Tibial nerve (tissue), 3 donors: Measurements from ENCODE around the gene XG.

Experiments
- CTCF ChIP-seq, 5 experiments: fragments of 200-600 bp in 3 of 5; fragments of 450-650 bp in 2 of 5; sonication (generic) in 3 of 5; IDR thresholded peaks; one replicate each; pipeline ENCODE4 v1.5.1; 2016 to 2019; ENCODE audit warnings: antibody characterized with exemption in 5 of 5, mild to moderate bottlenecking in 3 of 5, moderate library complexity in 2 of 5
- POLR2A ChIP-seq, 2 donors: fragments of 450-650 bp; IDR thresholded peaks; one replicate each; pipeline ENCODE4 v1.6.1; 2017; ENCODE audit warnings: antibody characterized with exemption in 2 of 2, mild to moderate bottlenecking in 2 of 2, moderate library complexity in 2 of 2

- no peak for TF ChIP-seq CTCF (IDR thresholded peaks at IDR 0.05)
- no peak for TF ChIP-seq POLR2A (IDR thresholded peaks at IDR 0.05)
Observed at GRCh38 chrX:2733286-2733685, 18.6 kb upstream of the XG start.
